ENCODE measurements around the gene SRRM1. TPM values are rescaled to one million over a fixed set of nuclear protein-coding genes. Genes with fewer than 3 reads are reported as not detected.

The SRRM1 gene
- total and polyA plus RNA-seq, 9 of the 15 experiments (the other 6 are each of a cell fraction or from before 2014, with no cell fraction given), result 54.5 to 268 (median 115) TPM

DNA sequence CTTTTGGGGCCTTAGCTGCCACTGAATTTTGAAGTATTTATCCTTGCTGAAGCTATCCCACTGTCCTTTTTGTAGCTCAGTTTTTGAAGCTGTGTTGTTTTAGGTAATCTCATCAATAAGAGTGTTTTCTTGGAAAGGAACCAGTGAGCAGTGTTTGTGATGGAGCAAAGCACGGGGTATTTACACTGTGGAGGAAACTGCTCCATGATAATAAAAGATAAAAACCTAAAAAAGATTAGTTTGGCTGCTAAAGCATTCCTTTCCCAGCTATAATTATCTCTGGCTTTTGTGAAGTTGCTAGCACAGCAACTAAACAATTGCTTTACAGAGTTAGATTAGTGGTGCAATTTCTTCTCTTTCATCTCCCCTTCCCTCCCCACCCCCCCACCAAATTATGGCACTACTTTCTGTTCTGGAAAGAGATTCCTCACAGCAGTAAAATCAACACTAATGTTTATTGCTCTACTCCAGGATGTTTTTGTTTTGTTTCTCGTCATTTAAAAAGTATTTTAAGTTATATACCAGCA is 21.5 kb downstream of the SRRM1 start:
- Histone ChIP-seq H3K4me2 (ENCODE audit: insufficient read depth, low read length) (no peak overlapping the region), H3K79me2 (ENCODE audit: control insufficient read depth, insufficient read depth, low read length) (peaks cover 19% of the 10 kb centered on the region; the same call in 2 of the 3 replicates), H4K20me1 (replicated peaks; ENCODE audit: control insufficient read depth, insufficient read depth, low read length) (no peaks in the 10 kb centered on the region; the same call in 1 of the 2 replicates), H3K9me3 (replicated peaks; ENCODE audit: control insufficient read depth, insufficient read depth, low read depth, low read length) (no peaks in the 10 kb centered on the region), H3K9me1 (ENCODE audit: control insufficient read depth, insufficient read depth, low read length) (no peaks in the 10 kb centered on the region), H2AFZ (ENCODE audit: low read depth, low read length) (no peak overlapping the region), H3K27ac (ENCODE audit: extremely low read depth, low read depth, low read length) (no peak overlapping the region), H3K36me3 (ENCODE audit: control insufficient read depth, insufficient read depth, low read length) (peaks cover 97% of the 10 kb centered on the region), H3K4me1 (replicated peaks in 1 of 2; ENCODE audit: control insufficient read depth in 2 of 2, insufficient read depth in 2 of 2, low read length in 2 of 2) (no peaks in the 10 kb centered on the region), H3K4me3 (no peak overlapping the region), H3K9ac (ENCODE audit: insufficient read depth in 1 of 2, low read depth in 2 of 2, low read length in 2 of 2) (no peak overlapping the region), H3K27me3 (ENCODE audit: control insufficient read depth in 2 of 2, insufficient read depth in 2 of 2, low read length in 2 of 2) (no peaks in the 10 kb centered on the region)
- ChIA-PET POLR2A (interaction anchor here (0.5 to 2.5 kb wide), 6 partner anchors 10 to 568 kb away, joined by 3 to 19 read pairs (median 4); partner anchors contain the start of gene SYF2), CTCF (ENCODE audit: low intra/inter-chr PET ratio) (no interaction called here)
- intact Hi-C loops (cut with micrococcal nuclease), result no loop called here
- DNase-seq (ENCODE audit: extremely low read depth in 1 of 4, low spot score in 3 of 4) (no peak), FAIRE-seq (no peak), ATAC-seq (no peak)
- in situ Hi-C loops (cut with MboI), result no loop called here
- BruUV-seq (replicated peaks), result no TSS peak
- WGBS (ENCODE audit: insufficient coverage, low coverage, missing lambda C conversion rate), result 69% methylated on average over 2 of the region's 2 CpGs
- TF ChIP-seq ZBTB7A (IDR thresholded peaks at IDR 0.05; ENCODE audit: borderline replicate concordance, control insufficient read depth, low read depth, low read length), result no peak
- TF ChIP-seq ZNF77 (CRISPR knock-in tag; IDR thresholded peaks at IDR 0.05), result no peak
- TF ChIP-seq CCNT2 (IDR thresholded peaks at IDR 0.05; ENCODE audit: borderline replicate concordance, extremely low read depth, insufficient read length, low read depth, low read length), result no peak
- TF ChIP-seq, protein P1, sequence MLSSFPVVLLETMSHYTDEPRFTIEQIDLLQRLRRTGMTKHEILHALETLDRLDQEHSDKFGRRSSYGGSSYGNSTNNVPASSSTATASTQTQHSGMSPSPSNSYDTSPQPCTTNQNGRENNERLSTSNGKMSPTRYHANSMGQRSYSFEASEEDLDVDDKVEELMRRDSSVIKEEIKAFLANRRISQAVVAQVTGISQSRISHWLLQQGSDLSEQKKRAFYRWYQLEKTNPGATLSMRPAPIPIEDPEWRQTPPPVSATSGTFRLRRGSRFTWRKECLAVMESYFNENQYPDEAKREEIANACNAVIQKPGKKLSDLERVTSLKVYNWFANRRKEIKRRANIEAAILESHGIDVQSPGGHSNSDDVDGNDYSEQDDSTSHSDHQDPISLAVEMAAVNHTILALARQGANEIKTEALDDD (IDR thresholded peaks at IDR 0.05), result no peak
- TF ChIP-seq RNF2 (IDR thresholded peaks at IDR 0.05), result no peak
- TF ChIP-seq, protein P2, sequence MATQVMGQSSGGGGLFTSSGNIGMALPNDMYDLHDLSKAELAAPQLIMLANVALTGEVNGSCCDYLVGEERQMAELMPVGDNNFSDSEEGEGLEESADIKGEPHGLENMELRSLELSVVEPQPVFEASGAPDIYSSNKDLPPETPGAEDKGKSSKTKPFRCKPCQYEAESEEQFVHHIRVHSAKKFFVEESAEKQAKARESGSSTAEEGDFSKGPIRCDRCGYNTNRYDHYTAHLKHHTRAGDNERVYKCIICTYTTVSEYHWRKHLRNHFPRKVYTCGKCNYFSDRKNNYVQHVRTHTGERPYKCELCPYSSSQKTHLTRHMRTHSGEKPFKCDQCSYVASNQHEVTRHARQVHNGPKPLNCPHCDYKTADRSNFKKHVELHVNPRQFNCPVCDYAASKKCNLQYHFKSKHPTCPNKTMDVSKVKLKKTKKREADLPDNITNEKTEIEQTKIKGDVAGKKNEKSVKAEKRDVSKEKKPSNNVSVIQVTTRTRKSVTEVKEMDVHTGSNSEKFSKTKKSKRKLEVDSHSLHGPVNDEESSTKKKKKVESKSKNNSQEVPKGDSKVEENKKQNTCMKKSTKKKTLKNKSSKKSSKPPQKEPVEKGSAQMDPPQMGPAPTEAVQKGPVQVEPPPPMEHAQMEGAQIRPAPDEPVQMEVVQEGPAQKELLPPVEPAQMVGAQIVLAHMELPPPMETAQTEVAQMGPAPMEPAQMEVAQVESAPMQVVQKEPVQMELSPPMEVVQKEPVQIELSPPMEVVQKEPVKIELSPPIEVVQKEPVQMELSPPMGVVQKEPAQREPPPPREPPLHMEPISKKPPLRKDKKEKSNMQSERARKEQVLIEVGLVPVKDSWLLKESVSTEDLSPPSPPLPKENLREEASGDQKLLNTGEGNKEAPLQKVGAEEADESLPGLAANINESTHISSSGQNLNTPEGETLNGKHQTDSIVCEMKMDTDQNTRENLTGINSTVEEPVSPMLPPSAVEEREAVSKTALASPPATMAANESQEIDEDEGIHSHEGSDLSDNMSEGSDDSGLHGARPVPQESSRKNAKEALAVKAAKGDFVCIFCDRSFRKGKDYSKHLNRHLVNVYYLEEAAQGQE (IDR thresholded peaks at IDR 0.05; ENCODE audit: borderline replicate concordance), result no peak
- TF ChIP-seq, protein P2 (CRISPR knock-in tag; IDR thresholded peaks at IDR 0.05; ENCODE audit: low read depth), result no peak
- TF ChIP-seq, protein P3, sequence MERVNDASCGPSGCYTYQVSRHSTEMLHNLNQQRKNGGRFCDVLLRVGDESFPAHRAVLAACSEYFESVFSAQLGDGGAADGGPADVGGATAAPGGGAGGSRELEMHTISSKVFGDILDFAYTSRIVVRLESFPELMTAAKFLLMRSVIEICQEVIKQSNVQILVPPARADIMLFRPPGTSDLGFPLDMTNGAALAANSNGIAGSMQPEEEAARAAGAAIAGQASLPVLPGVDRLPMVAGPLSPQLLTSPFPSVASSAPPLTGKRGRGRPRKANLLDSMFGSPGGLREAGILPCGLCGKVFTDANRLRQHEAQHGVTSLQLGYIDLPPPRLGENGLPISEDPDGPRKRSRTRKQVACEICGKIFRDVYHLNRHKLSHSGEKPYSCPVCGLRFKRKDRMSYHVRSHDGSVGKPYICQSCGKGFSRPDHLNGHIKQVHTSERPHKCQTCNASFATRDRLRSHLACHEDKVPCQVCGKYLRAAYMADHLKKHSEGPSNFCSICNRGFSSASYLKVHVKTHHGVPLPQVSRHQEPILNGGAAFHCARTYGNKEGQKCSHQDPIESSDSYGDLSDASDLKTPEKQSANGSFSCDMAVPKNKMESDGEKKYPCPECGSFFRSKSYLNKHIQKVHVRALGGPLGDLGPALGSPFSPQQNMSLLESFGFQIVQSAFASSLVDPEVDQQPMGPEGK (CRISPR knock-in tag; IDR thresholded peaks at IDR 0.05; ENCODE audit: borderline replicate concordance), result no peak
- no peak for TF ChIP-seq POLR3G (IDR thresholded peaks at IDR 0.05; ENCODE audit: extremely low read depth, insufficient read length, insufficient replicate concordance)
- TF ChIP-seq HNRNPUL1 (IDR thresholded peaks at IDR 0.05; ENCODE audit: low read length), result no peak
- TF ChIP-seq U2AF2 (optimal IDR thresholded peaks at IDR 0.05; ENCODE audit: low read depth, low read length), result no peak
- no peak for TF ChIP-seq HDAC8 (tag; IDR thresholded peaks at IDR 0.05)
